Measurements from ENCODE around the gene GRIA2.

GRCh38 chr4:157303471-157303960, 83.0 kb downstream of the GRIA2 start:
- TF ChIP-seq CTCF (IDR thresholded peaks at IDR 0.05; ENCODE audit: low read length) (no peak), EZH2 (IDR thresholded peaks at IDR 0.05; ENCODE audit: borderline replicate concordance, low read length) (no peak)

Data from OCI-LY1 (cell line).